B cell (primary cell): ENCODE data around the gene DNAH6.

Experiments used
- EZH2 ChIP-seq: IDR thresholded peaks from 2 replicates; pipeline ENCODE4 v1.6.1; 2012; ENCODE audit warnings: borderline replicate concordance, low read depth, mild to moderate bottlenecking, moderate library complexity, low read length; ENCODE audit not compliant: insufficient read depth, poor library complexity, severe bottlenecking
- TF ChIP-seq, protein P1 (sequence below): fragments of 200-600 bp; IDR thresholded peaks from one replicate; pipeline ENCODE4 v1.8.0; 2022; ENCODE audit warnings: antibody characterized with exemption, mild to moderate bottlenecking

DNA sequence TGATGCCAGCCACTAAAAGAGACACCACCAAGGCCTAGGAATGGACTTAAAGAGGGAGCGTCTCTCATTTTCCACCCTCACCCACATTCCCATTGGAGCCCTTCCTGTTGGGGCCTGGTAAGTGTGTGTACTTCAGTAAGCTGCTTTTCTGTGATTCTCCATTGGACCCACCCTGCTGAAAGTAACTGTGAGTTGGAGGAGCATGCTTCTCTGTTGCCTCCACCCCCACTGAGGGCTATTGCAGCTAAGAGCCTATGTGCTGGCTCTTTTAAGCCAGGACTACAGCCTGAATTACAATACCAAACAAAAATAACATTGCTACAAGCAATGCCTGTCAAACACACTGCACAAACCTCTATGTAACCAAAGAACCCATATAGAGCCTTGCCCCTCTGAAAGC is 283.5 kb downstream of the DNAH6 start:
- TF ChIP-seq, protein P1, sequence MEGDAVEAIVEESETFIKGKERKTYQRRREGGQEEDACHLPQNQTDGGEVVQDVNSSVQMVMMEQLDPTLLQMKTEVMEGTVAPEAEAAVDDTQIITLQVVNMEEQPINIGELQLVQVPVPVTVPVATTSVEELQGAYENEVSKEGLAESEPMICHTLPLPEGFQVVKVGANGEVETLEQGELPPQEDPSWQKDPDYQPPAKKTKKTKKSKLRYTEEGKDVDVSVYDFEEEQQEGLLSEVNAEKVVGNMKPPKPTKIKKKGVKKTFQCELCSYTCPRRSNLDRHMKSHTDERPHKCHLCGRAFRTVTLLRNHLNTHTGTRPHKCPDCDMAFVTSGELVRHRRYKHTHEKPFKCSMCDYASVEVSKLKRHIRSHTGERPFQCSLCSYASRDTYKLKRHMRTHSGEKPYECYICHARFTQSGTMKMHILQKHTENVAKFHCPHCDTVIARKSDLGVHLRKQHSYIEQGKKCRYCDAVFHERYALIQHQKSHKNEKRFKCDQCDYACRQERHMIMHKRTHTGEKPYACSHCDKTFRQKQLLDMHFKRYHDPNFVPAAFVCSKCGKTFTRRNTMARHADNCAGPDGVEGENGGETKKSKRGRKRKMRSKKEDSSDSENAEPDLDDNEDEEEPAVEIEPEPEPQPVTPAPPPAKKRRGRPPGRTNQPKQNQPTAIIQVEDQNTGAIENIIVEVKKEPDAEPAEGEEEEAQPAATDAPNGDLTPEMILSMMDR = no peak
- TF ChIP-seq EZH2 = no peak
